GM18526 (cell line): ENCODE results near the gene SOAT2.

Experiments used
- POLR2A ChIP-seq: IDR thresholded peaks from 3 replicates; pipeline ENCODE4 v1.6.1; 2011; ENCODE audit not compliant: insufficient read length; ENCODE audit errors: extremely low read depth

The SOAT2 gene

DNA sequence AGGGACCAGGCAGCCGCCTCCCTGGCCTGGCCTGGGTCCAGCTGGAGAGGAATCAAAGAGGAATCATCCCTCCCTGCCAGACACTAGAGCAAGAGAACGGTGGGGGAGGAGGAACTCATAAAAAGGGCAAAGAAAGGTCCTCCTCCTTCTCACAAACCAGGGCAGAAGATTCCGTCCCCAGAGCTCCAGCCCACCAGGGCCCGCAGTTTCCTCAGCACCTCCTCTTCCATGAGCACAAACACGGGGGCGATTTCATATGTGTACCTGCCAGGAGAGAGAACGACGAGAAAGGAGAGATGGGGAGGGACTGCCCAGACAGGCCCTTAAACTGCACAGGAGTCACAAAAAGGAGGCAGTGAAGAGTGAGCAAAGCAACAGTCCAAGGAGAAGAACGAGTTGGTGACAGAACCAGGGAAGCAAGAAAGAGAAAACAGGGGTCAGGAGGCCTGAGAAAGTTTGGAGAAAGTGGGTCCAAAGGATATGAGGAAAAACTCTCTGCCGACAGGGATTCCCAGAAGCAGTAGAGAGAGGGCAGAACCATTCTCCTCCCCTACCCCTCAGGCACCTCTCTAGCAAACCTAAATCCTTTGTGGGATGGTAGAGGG is 68.5 kb downstream of the SOAT2 start:
- TF ChIP-seq POLR2A: no peak

DNA sequence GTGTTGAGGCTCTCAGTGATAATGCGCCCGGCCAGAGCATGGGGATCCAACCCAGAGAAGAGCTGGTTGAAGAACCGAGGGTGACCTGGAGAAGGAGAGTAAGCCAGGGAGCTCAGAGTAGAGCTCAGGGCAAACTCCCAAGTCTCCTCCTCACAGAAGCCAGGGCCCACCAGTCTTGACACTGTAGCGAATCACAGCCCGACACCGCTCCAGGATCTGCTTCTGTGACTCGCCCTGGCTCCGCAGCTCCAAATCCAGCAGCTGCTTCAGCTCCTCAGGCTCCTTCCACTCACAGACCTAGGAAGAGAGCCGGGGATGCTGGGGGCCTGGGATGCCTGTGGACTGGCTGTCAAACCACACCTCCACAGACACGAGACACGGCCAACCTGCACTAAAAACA is 69.1 kb downstream of the SOAT2 start:
- no peak for TF ChIP-seq POLR2A

DNA sequence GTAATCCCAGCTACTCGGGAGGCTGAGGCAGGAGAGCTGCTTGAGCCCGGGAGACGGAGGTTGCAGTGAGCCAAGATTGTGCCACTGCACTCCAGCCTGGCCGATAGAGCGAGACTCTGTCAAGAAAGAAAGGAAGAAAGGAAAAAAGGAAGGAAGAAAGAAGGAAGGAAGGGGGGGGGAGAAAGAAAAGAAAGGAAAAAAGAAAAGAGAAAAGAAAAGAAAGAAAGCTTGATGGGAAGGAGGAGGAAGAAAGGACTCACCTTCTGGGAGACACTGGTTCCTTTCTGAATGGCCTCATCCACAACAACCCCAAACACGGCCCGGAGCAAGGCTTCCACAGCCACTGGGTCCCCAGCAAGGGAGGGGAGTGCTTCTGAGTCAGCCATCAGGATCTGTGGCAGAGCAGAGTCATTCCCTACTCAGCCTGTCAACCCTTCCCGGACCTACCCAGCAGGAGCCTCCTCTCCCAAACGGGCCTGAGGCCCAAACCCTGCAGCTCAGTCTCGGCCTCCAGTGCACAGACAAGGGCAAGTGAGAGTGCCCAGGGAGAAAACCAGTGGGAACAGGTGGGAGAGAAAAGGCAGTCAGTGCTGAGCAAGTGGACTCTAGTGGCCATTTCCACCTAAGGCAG is 69.9 kb downstream of the SOAT2 start:
- no peak for TF ChIP-seq POLR2A
